ACHN (cell line): ENCODE data around the gene HMCES.
"Not testable (repeated sequence)": the region's sequence is repeated elsewhere in the genome, so short reads cannot be mapped to it uniquely, and the experiment has no call there.

ENCODE experiments used
- DNase-seq: peaks from one replicate; pipeline ENCODE4 v3.0.0-alpha.2; 2015
- in situ Hi-C: cut with HindIII; loops from 2 replicates; pipeline ENCODE4 v1.10.0; 2017; ENCODE audit warnings: low sequenced_read_pairs, low pct_ligation_motif_present, low pct_unique_long_range_greater_than_20kb

Gene HMCES, protein sequence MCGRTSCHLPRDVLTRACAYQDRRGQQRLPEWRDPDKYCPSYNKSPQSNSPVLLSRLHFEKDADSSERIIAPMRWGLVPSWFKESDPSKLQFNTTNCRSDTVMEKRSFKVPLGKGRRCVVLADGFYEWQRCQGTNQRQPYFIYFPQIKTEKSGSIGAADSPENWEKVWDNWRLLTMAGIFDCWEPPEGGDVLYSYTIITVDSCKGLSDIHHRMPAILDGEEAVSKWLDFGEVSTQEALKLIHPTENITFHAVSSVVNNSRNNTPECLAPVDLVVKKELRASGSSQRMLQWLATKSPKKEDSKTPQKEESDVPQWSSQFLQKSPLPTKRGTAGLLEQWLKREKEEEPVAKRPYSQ

DNA sequence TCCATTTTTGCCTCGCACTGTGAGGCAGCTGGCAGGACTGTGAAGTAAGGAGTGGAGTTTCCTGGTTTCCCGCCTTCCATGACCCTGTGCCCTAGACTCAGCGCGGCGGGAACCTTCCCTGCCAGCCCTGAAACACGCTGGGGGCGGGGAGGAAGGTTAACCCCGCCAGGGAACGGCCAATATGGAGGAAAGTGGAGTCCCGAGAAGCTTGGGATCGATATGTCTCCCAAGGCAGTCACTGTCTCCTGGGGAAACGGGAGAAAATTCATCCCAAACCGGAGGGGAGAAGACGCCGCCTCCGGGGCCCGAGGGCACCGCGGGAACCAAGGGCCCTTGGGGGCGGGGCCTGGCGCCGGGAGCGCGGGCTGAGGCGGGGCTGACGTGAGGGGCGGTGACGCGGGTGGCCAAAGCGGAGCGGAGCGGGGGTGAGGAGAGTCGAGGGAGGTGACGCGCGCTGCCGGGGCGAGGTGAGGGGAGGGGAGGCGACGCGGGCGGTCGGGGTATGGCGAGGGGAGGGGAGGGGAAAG, at the start of gene HMCES:
Gene HMCES (plus strand): TSS at position 432 of the 527 bp plus-strand sequence. CDS start 863 bp downstream, outside the sequence.
- in situ Hi-C loops, result no loop called here
- DNase-seq, result peak; percentile 89

DNA sequence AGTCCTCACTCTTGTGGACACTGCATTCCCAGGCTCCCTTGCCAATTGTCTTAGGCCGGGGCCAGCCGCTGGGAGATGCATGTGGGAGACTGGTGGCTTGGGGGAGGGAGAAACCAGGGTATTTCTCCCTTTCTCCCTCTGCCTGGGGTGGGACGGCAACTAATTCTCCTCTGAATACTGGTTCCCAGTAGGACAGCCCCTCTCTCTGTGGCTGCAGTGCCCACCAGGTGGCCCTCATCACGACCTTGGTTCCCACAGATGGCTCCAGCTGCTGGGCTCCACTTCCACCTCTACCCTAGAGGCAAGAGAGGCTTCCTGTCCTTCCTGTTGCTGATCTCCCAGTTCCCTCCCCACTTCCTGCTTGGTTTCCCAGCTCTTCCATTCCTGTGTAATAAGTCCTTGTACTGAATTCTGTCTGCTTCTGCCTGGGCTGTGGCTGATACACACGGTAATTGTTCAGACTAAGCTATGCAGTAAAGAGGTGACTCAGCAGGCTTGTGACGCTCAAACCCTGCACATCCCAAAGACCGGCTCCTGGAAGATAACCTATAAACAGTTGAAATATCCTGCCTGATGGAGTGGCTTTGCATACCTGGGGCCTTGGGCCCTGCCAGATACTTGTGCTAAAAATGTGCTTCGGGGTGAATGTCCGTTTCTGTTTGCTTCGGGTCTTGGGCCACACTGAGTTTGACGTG, 49.6 kb upstream of the HMCES start:
- in situ Hi-C loops, result no loop called here
- peak; percentile 14 for DNase-seq

GRCh38 chr3:129230311-129231019, 48.2 kb upstream of the HMCES start:
- peak; percentile 54 for DNase-seq
- in situ Hi-C loops, result no loop called here

- no peak for DNase-seq
- in situ Hi-C loops, result no loop called here
Observed at GRCh38 chr3:129231331-129232119, 47.1 kb upstream of the HMCES start.

DNA sequence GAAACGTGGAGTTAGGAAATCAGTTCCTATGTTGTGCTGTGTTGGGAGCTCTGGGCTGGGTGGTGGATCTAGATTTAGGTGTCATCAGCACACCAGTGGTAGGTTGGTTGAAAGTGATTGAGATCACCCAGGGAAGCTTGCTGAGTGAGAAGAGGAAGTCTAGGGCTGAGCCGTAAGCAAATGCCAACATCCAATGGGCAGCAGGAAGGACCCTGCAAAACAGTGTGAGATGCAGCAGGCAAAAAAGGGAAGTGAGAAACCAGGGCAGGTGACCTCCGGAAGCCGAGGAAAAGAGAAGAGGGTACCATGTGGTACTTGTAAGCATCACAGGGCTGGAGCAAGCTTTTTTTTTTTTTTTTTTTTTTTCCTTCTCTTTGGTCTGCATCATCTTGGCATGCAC, 45.1 kb upstream of the HMCES start:
- no peak for DNase-seq
- in situ Hi-C loops, result no loop called here

DNA sequence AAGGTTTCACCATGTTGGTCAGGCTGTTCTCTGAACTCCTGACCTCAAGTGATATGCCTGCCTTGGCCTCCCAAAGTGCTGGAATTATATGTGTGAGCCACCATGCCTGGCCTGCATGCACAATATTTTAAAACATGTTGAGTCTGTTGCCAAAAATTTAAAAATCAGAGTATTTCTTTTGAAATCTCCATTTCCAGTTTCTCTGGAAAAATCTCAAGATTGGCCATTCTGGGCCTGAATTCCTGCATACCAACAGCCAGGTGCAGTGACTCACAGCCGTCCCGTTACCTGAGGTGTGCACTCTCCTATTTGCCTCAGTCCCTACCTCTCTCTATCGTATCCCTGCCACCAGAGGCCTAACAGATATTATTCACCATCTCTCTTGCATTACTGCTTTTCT, 44.2 kb upstream of the HMCES start:
- in situ Hi-C loops, result no loop called here
- no peak for DNase-seq

DNA sequence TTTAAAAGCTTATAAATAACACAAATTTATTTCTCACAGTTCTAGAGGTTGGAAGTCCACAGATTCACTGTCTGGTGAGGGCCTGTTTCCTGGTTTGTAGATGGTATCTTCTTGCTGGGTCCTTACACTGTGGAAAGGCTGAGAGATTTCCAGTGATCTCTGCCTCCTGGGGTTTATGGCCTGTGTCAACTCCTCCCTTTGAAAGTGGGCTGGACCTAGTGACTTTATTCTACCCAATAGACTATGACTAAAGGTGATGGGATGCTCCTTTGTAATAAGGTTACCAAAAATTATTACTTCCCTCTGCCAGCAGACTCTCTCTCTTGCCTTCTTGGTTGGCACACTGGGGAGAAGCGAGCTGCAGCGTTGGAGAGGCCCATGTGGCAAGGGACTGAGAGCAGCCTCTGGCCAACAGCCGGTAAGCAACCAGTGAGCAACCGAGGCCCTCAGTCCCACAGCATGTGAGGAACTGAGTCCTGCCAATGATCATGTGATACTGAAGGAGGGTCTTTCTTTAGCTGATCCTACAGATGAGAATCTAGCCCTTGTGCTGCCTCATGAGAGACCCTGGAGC, 43.2 kb upstream of the HMCES start:
- in situ Hi-C loops, result no loop called here

DNA sequence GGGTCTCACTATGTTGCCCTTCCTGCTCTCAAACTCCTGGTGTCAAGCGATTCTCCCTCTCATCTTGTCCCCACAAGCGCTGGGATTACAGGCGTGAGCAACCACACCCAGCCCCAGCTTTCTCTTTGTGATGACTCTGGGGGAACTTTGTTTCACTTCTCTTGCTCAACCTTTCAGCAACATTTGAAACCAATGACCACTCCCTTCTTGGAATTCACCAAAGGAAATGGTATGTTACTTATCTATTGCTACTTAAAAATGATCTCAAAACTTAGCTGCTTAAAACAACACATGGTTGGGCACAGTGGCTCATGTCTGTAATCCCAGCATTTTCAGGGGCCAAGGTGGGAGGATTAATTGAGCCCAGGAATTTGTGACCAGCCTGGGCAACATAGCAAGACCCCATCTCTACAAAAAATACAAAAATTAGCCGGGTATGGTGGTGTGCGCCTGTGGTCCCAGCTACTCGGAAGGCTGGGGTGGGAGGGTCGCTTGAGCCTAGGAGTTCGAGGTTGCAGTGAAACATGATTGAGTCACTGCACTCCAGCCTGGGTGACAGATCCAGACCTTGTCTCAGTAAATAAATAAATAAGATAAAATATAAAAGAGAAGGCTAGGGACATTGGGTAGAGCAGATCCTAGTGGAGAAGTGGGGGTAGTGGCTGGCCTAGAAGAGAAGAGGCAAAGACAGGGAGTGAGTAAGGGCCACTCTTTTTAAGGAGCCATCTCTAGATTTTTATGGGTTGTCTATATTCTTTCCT, 39.5 kb upstream of the HMCES start:
- no peak for DNase-seq
- in situ Hi-C loops, result no loop called here

More for the DNA sequence above, 43.2 kb upstream of the HMCES start:
- DNase-seq, result no peak

DNA sequence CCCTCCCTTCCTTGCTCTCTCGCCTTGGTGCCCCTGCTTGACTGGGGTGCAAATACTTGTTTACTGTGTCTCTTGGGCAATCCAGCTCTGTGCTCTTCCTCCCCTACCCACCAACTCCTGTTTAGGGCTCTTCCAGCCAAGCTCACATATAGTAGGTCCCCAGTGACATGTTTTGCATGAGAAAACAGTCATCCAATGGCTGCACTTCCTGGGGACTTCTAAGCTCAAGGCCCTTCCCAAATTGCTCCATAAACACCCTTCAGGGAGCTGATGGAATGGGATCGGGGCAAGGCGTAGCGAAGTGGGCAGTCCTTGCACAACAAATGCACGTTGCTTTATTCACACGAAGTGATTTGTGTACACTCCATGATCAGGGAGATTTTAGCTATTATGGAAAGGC, 38.7 kb upstream of the HMCES start:
- DNase-seq, result no peak
- in situ Hi-C loops, result no loop called here

DNA sequence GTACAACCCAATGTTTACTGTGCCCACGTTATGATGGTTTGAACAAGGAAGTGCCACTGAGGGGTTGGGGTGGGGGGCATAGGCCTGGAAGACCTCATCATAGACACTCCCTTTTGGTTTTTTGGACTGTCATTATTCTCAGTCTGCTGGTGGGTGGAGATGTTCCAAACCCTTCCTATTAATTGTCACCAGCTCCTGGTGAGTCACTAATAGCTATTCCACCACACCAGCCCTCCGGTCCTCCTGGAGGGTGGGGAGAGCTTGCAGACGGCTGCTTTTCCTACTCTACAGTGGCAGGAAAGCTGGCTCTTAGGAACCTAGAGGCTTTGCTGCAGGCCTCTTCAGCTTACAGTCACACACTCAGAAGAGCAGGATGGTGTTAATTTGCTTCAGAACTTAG, 38.2 kb upstream of the HMCES start:
- in situ Hi-C loops, result no loop called here
- DNase-seq, result no peak

DNA sequence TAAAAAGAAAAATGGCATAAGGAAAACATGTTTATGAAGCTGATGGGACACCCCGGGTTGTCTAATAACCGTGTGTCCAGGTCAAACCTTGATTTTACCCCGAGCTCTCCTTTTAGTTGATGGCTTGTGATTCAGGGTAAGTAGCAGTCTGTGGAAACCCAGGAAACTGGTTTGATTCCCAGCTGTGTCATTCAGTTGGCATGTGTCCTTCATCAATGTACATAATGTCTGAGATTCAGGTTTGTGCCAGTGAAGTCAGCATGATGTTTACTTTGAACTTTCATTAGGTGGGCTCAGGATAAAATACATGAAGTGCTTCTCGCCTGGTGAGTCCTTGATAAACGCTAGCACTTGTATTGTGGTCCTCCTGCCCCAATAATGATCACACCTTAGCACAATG, 33.5 kb upstream of the HMCES start:
- DNase-seq, result no peak
- in situ Hi-C loops, result no loop called here

GRCh38 chr3:129245641-129246306, 32.9 kb upstream of the HMCES start:
- in situ Hi-C loops, result not testable (repeated sequence)
- peak; percentile 89 for DNase-seq

GRCh38 chr3:129246636-129247035, 32.0 kb upstream of the HMCES start:
- in situ Hi-C loops, result no loop called here
- DNase-seq, result no peak

DNA sequence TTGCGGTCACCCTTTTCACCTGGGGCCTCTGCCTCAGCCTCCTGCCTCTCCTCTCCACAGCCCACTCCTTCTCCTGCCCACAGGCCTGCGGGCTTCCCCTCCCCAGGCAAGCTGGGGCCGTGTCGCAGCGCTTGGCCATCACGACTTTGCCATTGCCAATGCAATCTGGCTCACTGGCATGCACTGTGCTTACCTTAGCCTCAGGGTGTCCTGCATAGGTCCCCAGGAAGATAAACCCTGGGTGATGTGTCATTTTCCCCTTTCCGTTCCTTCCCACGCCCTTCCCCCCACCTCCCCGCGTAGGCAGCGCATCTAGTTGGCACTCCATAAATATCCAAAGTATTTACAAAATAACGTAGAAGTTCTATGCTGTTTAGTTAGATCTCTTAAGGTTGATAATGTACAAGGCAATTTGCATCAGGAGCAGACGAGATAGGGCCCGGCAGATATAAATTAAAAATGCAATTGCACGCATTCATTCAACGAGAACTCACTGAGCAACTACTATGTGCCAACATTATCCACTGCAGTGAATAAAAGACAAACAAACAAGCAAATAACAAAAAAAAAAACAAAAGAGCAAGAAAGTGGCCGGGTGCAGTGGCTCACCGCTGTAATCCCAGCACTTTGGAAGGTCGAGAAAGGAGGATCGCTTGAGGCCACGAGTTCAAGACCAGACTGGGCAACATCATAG, 30.2 kb upstream of the HMCES start:
- DNase-seq, result no peak
- in situ Hi-C loops, result no loop called here

- in situ Hi-C loops, result no loop called here
- peak; percentile 86 for DNase-seq
Observed at GRCh38 chr3:129249284-129250065, 29.2 kb upstream of the HMCES start, which contains the start of gene COPG1. Gene COPG1 (plus strand): TSS chr3:129249606. CDS start chr3:129249710, 104 bp downstream.

GRCh38 chr3:129252748-129253147, 25.9 kb upstream of the HMCES start:
- no peak for DNase-seq
- in situ Hi-C loops, result no loop called here
